ENCODE data around the gene NCBP3. TPM values are rescaled to one million over a fixed set of nuclear protein-coding genes. Genes with fewer than 3 reads are reported as not detected.

Gene NCBP3
- total RNA-seq, 2 donors from 2014 or later = 14.8 to 370 TPM

GRCh38 chr17:3773966-3774365 is 72.1 kb downstream of the NCBP3 start:
- DNase-seq (ENCODE audit: low spot score) = no peak
- H3K27ac ChIP-seq = no peak overlapping the region
- H3K9me3 ChIP-seq = no peaks in the 10 kb centered on the region
- no peak overlapping the region for H3K4me3 ChIP-seq
- H3K27me3 ChIP-seq (replicated peaks; ENCODE audit: insufficient read depth) = no peaks in the 10 kb centered on the region
- TF ChIP-seq POLR2A (IDR thresholded peaks at IDR 0.05) (no peak), POLR2AphosphoS5 (IDR thresholded peaks at IDR 0.05) (no peak), CTCF (IDR thresholded peaks at IDR 0.05) (no peak)
- intact Hi-C loops (cut with DNase I) = no loop called here
- no peaks in the 10 kb centered on the region for H3K36me3 ChIP-seq
- WGBS = 91% methylated on average over 3 of the region's 3 CpGs
- H3K4me1 ChIP-seq (replicated peaks) = no peaks in the 10 kb centered on the region

- TF ChIP-seq CTCF (IDR thresholded peaks at IDR 0.05) = no peak
- no peak for TF ChIP-seq POLR2AphosphoS5 (IDR thresholded peaks at IDR 0.05)
- TF ChIP-seq POLR2A (IDR thresholded peaks at IDR 0.05) = no peak
- DNase-seq (ENCODE audit: low spot score) = no peak
- H3K4me1 ChIP-seq (replicated peaks) = no peaks in the 10 kb centered on the region
- H3K27me3 ChIP-seq (replicated peaks; ENCODE audit: insufficient read depth) = no peaks in the 10 kb centered on the region
- no peak overlapping the region for H3K4me3 ChIP-seq
- H3K36me3 ChIP-seq = no peaks in the 10 kb centered on the region
- intact Hi-C loops (cut with DNase I) = no loop called here
- H3K27ac ChIP-seq = no peak overlapping the region
- H3K9me3 ChIP-seq = no peaks in the 10 kb centered on the region
- WGBS = 42% methylated on average over 5 of the region's 5 CpGs
Observed at GRCh38 chr17:3773511-3773910, 72.5 kb downstream of the NCBP3 start.

- 83% methylated on average over 12 of the region's 12 CpGs for WGBS
- no peaks in the 10 kb centered on the region for H3K4me1 ChIP-seq (replicated peaks)
- intact Hi-C loops (cut with DNase I) = no loop called here
Observed at GRCh38 chr17:3772764-3773163, 73.3 kb downstream of the NCBP3 start.

GRCh38 chr17:3771140-3771539 is 74.9 kb downstream of the NCBP3 start:
- intact Hi-C loops (cut with DNase I) = no loop called here
- H3K4me3 ChIP-seq = no peak overlapping the region
- no peaks in the 10 kb centered on the region for H3K4me1 ChIP-seq (replicated peaks)
- H3K27ac ChIP-seq = no peak overlapping the region
- no peaks in the 10 kb centered on the region for H3K9me3 ChIP-seq
- H3K36me3 ChIP-seq = no peaks in the 10 kb centered on the region
- 73% methylated on average over 16 of the region's 16 CpGs for WGBS
- no peak for DNase-seq (ENCODE audit: low spot score)
- TF ChIP-seq CTCF (IDR thresholded peaks at IDR 0.05) (no peak), POLR2A (IDR thresholded peaks at IDR 0.05) (no peak), POLR2AphosphoS5 (IDR thresholded peaks at IDR 0.05) (no peak)
- no peaks in the 10 kb centered on the region for H3K27me3 ChIP-seq (replicated peaks; ENCODE audit: insufficient read depth)

More at GRCh38 chr17:3772764-3773163, 73.3 kb downstream of the NCBP3 start:
- Histone ChIP-seq H3K9me3 (no peaks in the 10 kb centered on the region), H3K27me3 (replicated peaks; ENCODE audit: insufficient read depth) (no peaks in the 10 kb centered on the region), H3K4me3 (no peak overlapping the region), H3K27ac (no peak overlapping the region), H3K36me3 (no peaks in the 10 kb centered on the region)
- TF ChIP-seq POLR2A (IDR thresholded peaks at IDR 0.05) (no peak), POLR2AphosphoS5 (IDR thresholded peaks at IDR 0.05) (no peak), CTCF (IDR thresholded peaks at IDR 0.05) (no peak)
- DNase-seq (ENCODE audit: low spot score) = no peak

GRCh38 chr17:3770466-3770865 is 75.6 kb downstream of the NCBP3 start:
- no peaks in the 10 kb centered on the region for H3K27me3 ChIP-seq (replicated peaks; ENCODE audit: insufficient read depth)

More at GRCh38 chr17:3770466-3770865, 75.6 kb downstream of the NCBP3 start:
- intact Hi-C loops (cut with DNase I) = no loop called here
- no peaks in the 10 kb centered on the region for H3K36me3 ChIP-seq
- H3K4me1 ChIP-seq (replicated peaks) = no peaks in the 10 kb centered on the region
- WGBS = 74% methylated on average over 8 of the region's 8 CpGs
- no peak for DNase-seq (ENCODE audit: low spot score)
- no peaks in the 10 kb centered on the region for H3K9me3 ChIP-seq
- H3K27ac ChIP-seq = no peak overlapping the region
- TF ChIP-seq POLR2A (IDR thresholded peaks at IDR 0.05) (no peak), POLR2AphosphoS5 (IDR thresholded peaks at IDR 0.05) (no peak), CTCF (IDR thresholded peaks at IDR 0.05) (no peak)
- no peak overlapping the region for H3K4me3 ChIP-seq

Measured in prostate gland (tissue), 2 donors.